HEK293 (cell line): ENCODE measurements around the gene CHRNA9.

Experiments used
- CTCF ChIA-PET: fragments of 350-600 bp; formaldehyde crosslinking; extraction: SDS; loops from one replicate; lab custom pipeline; 2021; ENCODE audit warnings: antibody characterized with exemption; lab: Yijun Ruan, JAX
- POLR2A ChIA-PET: fragments of 300-600 bp; formaldehyde crosslinking; extraction: SDS; loops from one replicate; lab custom pipeline; 2020; ENCODE audit warnings: antibody characterized with exemption, inconsistent platforms; lab: Yijun Ruan, JAX
- H3K27ac ChIP-seq: fragments of 200-500 bp; sonication (Bioruptor generic); 2 replicates; pipeline ENCODE4 v1.5.1; 2014; ENCODE audit warnings: low read depth, low read length, control low read depth, inconsistent platforms; ENCODE audit errors: extremely low read depth
- H3K36me3 ChIP-seq, 2 experiments: fragments of 200-500 bp in 1 of 2; sonication (Bioruptor generic) in 1 of 2; 1 replicate in 1 of 2; 2 replicates in 1 of 2; pipeline ENCODE4 v1.5.1; 2014 to 2017; ENCODE audit warnings: inconsistent platforms in 2 of 2, low read length in 2 of 2; ENCODE audit not compliant: control insufficient read depth in 2 of 2, insufficient read depth in 1 of 2
- H3K4me1 ChIP-seq: fragments of 200-500 bp; sonication (Bioruptor generic); 2 replicates; pipeline ENCODE4 v1.5.1; 2014; ENCODE audit warnings: mild to moderate bottlenecking, low read length, inconsistent platforms; ENCODE audit not compliant: control insufficient read depth, insufficient read depth
- H3K4me3 ChIP-seq: 2 replicates; pipeline ENCODE4 v1.5.1; 2011; ENCODE audit warnings: low read depth, mild to moderate bottlenecking, control low read depth, low read length, moderate library complexity
- H3K9me3 ChIP-seq: fragments of 200-500 bp; sonication (Bioruptor generic); 2 replicates; pipeline ENCODE4 v1.5.1; 2014; ENCODE audit warnings: low read depth, low read length, inconsistent platforms; ENCODE audit not compliant: control insufficient read depth, insufficient read depth
- GLIS1 ChIP-seq: fragments of 450-650 bp; formaldehyde crosslinking; IDR thresholded peaks from 2 replicates; pipeline ENCODE4 v1.5.1; 2016; ENCODE audit warnings: missing biosample characterization, missing genetic modification characterization
- HOXA7 ChIP-seq: sonication (generic); formaldehyde crosslinking; IDR thresholded peaks from 2 replicates; pipeline ENCODE4 v1.8.1; 2022; ENCODE audit warnings: missing genetic modification reagents, borderline replicate concordance
- KLF16 ChIP-seq: fragments of 450-650 bp; formaldehyde crosslinking; IDR thresholded peaks from 2 replicates; pipeline ENCODE4 v1.5.1; 2017; ENCODE audit warnings: missing biosample characterization, missing genetic modification characterization
- KLF9 ChIP-seq: fragments of 450-650 bp; formaldehyde crosslinking; IDR thresholded peaks from 2 replicates; pipeline ENCODE4 v1.5.1; 2016; ENCODE audit warnings: missing biosample characterization, missing genetic modification characterization, low read depth
- PRDM1 ChIP-seq: fragments of 450-650 bp; formaldehyde crosslinking; IDR thresholded peaks from 2 replicates; pipeline ENCODE4; 2016; ENCODE audit warnings: missing biosample characterization, missing genetic modification characterization
- SP2 ChIP-seq: fragments of 450-650 bp; formaldehyde crosslinking; IDR thresholded peaks from 2 replicates; pipeline ENCODE4 v1.5.1; 2016; ENCODE audit warnings: missing biosample characterization, missing genetic modification characterization
- TCF7L2 ChIP-seq: IDR thresholded peaks from 2 replicates; pipeline ENCODE4 v1.6.1; 2011; ENCODE audit warnings: low read depth, mild to moderate bottlenecking, inconsistent platforms, low read length, moderate library complexity, borderline replicate concordance
- YY2 ChIP-seq: fragments of 450-650 bp; formaldehyde crosslinking; IDR thresholded peaks from 2 replicates; pipeline ENCODE4 v1.5.1; 2016; ENCODE audit warnings: missing biosample characterization, missing genetic modification characterization
- ZFP69B ChIP-seq: fragments of 450-650 bp; formaldehyde crosslinking; IDR thresholded peaks from 2 replicates; pipeline ENCODE4 v1.5.1; 2016; ENCODE audit warnings: missing biosample characterization, missing genetic modification characterization
- ZNF221 ChIP-seq: fragments of 450-650 bp; formaldehyde crosslinking; IDR thresholded peaks from 2 replicates; pipeline ENCODE4 v1.5.1; 2017; ENCODE audit warnings: missing biosample characterization, missing genetic modification characterization, borderline replicate concordance
- ZNF223 ChIP-seq: fragments of 450-650 bp; formaldehyde crosslinking; IDR thresholded peaks from 2 replicates; pipeline ENCODE4 v1.5.1; 2016; ENCODE audit warnings: missing biosample characterization, missing genetic modification characterization
- ZNF324 ChIP-seq: fragments of 450-650 bp; formaldehyde crosslinking; IDR thresholded peaks from 2 replicates; pipeline ENCODE4 v1.5.1; 2016; ENCODE audit warnings: missing biosample characterization, missing genetic modification characterization
- ZNF416 ChIP-seq: fragments of 450-650 bp; formaldehyde crosslinking; IDR thresholded peaks from 2 replicates; pipeline ENCODE4 v1.5.1; 2016; ENCODE audit warnings: missing biosample characterization, missing genetic modification characterization
- ZNF501 ChIP-seq: fragments of 450-650 bp; formaldehyde crosslinking; IDR thresholded peaks from 2 replicates; pipeline ENCODE4 v1.5.1; 2016; ENCODE audit warnings: missing biosample characterization, missing genetic modification characterization
- ZNF549 ChIP-seq: fragments of 450-650 bp; IDR thresholded peaks from 2 replicates; pipeline ENCODE4 v1.5.1; 2018; ENCODE audit warnings: missing biosample characterization, missing genetic modification characterization, mild to moderate bottlenecking, inconsistent platforms, moderate library complexity
- ZNF610 ChIP-seq: fragments of 450-650 bp; formaldehyde crosslinking; IDR thresholded peaks from 2 replicates; pipeline ENCODE4 v1.5.1; 2016; ENCODE audit warnings: missing biosample characterization, missing genetic modification characterization, borderline replicate concordance
- ZNF623 ChIP-seq: fragments of 450-650 bp; formaldehyde crosslinking; IDR thresholded peaks from 2 replicates; pipeline ENCODE4 v1.5.1; 2016; ENCODE audit warnings: missing biosample characterization, missing genetic modification characterization
- ZNF654 ChIP-seq: fragments of 450-650 bp; formaldehyde crosslinking; IDR thresholded peaks from 2 replicates; pipeline ENCODE4 v1.5.1; 2016; ENCODE audit warnings: low read depth, missing biosample characterization, missing genetic modification characterization
- ZNF776 ChIP-seq: fragments of 450-650 bp; formaldehyde crosslinking; IDR thresholded peaks from 2 replicates; pipeline ENCODE4 v1.5.0; 2017; ENCODE audit warnings: missing biosample characterization, missing genetic modification characterization, borderline replicate concordance
- TF ChIP-seq, protein P1 (sequence below): fragments of 450-650 bp; formaldehyde crosslinking; IDR thresholded peaks from 2 replicates; pipeline ENCODE4 v1.5.1; 2016; ENCODE audit warnings: missing biosample characterization, missing genetic modification characterization
- TF ChIP-seq, protein P2 (sequence below): fragments of 450-650 bp; formaldehyde crosslinking; IDR thresholded peaks from 2 replicates; pipeline ENCODE4 v1.5.1; 2016; ENCODE audit warnings: missing biosample characterization, missing genetic modification characterization
- TF ChIP-seq, protein P3 (sequence below): fragments of 450-650 bp; formaldehyde crosslinking; IDR thresholded peaks from 2 replicates; pipeline ENCODE4 v1.5.1; 2016; ENCODE audit warnings: missing biosample characterization, missing genetic modification characterization

The CHRNA9 gene

DNA sequence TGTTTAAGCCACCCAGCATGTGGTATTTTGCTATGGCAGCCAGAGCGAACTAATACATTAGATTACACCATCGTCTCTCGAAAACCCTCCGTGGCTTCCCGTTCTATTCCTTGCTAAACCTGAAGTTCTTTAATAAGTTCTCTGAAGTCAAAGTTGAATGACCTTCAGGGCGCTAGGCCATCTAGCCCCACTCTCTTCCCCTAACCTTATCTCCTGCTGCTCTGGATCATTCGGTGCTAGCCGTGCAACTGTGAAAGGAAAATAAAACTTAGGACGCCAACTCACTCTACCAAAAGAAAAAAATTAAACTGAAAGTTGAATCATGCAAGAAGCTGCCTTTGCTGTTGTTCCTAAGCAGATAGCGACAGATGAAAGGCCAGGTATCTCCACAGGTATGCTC is 40.0 kb downstream of the CHRNA9 start:
- H3K4me3 ChIP-seq = no peak overlapping the region
- no peak overlapping the region for H3K27ac ChIP-seq
- TF ChIP-seq ZNF223 (no peak), ZNF549 (tag by site-specific recombination) (no peak), YY2 (no peak), KLF16 (no peak)
- TF ChIP-seq, protein P1, sequence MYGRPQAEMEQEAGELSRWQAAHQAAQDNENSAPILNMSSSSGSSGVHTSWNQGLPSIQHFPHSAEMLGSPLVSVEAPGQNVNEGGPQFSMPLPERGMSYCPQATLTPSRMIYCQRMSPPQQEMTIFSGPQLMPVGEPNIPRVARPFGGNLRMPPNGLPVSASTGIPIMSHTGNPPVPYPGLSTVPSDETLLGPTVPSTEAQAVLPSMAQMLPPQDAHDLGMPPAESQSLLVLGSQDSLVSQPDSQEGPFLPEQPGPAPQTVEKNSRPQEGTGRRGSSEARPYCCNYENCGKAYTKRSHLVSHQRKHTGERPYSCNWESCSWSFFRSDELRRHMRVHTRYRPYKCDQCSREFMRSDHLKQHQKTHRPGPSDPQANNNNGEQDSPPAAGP = no peak
- TF ChIP-seq, protein P2, sequence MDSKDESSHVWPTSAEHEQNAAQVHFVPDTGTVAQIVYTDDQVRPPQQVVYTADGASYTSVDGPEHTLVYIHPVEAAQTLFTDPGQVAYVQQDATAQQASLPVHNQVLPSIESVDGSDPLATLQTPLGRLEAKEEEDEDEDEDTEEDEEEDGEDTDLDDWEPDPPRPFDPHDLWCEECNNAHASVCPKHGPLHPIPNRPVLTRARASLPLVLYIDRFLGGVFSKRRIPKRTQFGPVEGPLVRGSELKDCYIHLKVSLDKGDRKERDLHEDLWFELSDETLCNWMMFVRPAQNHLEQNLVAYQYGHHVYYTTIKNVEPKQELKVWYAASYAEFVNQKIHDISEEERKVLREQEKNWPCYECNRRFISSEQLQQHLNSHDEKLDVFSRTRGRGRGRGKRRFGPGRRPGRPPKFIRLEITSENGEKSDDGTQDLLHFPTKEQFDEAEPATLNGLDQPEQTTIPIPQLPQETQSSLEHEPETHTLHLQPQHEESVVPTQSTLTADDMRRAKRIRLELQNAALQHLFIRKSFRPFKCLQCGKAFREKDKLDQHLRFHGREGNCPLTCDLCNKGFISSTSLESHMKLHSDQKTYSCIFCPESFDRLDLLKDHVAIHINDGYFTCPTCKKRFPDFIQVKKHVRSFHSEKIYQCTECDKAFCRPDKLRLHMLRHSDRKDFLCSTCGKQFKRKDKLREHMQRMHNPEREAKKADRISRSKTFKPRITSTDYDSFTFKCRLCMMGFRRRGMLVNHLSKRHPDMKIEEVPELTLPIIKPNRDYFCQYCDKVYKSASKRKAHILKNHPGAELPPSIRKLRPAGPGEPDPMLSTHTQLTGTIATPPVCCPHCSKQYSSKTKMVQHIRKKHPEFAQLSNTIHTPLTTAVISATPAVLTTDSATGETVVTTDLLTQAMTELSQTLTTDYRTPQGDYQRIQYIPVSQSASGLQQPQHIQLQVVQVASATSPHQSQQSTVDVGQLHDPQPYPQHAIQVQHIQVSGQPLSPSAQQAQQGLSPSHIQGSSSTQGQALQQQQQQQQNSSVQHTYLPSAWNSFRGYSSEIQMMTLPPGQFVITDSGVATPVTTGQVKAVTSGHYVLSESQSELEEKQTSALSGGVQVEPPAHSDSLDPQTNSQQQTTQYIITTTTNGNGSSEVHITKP (tag by site-specific recombination) = no peak
- H3K36me3 ChIP-seq = no peaks in the 10 kb centered on the region
- H3K4me1 ChIP-seq = no peaks in the 10 kb centered on the region
- ChIA-PET CTCF (no interaction called here), POLR2A (no interaction called here)
- no peaks in the 10 kb centered on the region for H3K9me3 ChIP-seq

DNA sequence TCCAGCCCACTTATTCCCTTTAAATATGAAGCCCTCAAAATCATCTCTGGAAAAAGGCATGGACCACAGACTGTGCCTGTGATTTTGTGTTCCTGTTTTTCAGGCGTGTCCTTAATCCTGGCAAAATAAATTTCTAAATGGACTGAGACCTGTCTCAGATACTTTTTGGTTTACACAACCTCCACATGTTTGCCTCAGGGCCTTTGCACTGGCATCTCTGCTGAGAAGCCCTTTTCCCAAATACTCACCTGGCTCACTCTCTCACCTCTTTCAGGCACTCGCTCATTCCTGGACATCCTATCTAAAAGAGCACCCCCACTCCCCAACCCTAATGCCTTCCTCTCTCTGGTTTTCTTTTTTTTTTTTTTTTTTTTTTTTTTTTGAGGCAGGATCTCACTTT is 40.5 kb downstream of the CHRNA9 start:
- ChIA-PET POLR2A (no interaction called here), CTCF (no interaction called here)
- TF ChIP-seq HOXA7 (CRISPR knock-in tag) = no peak
- no peak for TF ChIP-seq ZNF654
- no peak for TF ChIP-seq ZNF501 (tag by site-specific recombination)
- TF ChIP-seq ZNF623 = peak; percentile 79
- TF ChIP-seq, protein P3, sequence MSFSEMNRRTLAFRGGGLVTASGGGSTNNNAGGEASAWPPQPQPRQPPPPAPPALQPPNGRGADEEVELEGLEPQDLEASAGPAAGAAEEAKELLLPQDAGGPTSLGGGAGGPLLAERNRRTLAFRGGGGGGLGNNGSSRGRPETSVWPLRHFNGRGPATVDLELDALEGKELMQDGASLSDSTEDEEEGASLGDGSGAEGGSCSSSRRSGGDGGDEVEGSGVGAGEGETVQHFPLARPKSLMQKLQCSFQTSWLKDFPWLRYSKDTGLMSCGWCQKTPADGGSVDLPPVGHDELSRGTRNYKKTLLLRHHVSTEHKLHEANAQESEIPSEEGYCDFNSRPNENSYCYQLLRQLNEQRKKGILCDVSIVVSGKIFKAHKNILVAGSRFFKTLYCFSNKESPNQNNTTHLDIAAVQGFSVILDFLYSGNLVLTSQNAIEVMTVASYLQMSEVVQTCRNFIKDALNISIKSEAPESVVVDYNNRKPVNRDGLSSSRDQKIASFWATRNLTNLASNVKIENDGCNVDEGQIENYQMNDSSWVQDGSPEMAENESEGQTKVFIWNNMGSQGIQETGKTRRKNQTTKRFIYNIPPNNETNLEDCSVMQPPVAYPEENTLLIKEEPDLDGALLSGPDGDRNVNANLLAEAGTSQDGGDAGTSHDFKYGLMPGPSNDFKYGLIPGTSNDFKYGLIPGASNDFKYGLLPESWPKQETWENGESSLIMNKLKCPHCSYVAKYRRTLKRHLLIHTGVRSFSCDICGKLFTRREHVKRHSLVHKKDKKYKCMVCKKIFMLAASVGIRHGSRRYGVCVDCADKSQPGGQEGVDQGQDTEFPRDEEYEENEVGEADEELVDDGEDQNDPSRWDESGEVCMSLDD = no peak
- TF ChIP-seq ZFP69B = no peak
- no peak for TF ChIP-seq ZNF776 (tag by site-specific recombination)
- Histone ChIP-seq H3K4me1 (no peaks in the 10 kb centered on the region), H3K4me3 (no peak overlapping the region), H3K9me3 (no peaks in the 10 kb centered on the region), H3K27ac (no peak overlapping the region), H3K36me3 (no peaks in the 10 kb centered on the region)

DNA sequence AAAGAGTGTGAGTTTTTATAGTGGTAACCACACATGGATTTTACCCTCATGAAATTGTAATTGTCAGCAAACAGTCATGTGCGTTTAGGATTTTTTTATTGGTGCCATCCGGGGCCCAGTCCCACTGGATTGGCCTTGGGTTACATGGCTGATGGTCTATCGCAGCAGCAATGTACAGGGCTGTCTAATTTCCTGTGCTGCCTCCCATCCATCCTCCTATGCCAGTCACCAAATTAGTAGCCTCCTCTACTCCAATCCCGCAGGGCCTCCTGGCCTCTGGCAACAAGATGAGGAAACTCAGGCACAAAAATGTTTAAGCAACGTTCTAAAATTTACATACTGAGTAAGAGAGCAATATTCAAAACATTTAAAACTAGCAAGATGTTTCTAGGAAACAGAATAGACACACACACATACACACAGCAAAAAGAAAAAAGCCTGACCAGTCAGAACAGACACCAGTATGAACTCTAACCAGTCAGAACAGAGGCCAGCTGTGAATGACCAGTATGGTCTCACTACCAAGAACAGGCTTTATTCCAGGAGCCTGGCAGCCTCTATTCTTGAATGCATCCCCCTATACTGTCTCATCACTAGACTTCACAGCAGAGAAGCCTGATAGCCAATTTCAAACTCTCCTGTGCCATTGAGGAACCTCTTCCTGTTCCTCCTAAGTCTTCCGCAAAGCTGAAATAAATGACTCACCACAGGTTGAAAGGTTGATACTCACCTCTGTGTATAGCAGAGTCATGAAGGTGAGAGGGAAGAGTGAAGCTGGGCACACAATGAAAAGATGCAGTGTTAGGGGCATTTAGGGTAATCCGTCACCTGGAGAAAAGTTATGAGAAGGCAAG is 42.6 kb downstream of the CHRNA9 start:
- Histone ChIP-seq H3K27ac (no peak overlapping the region), H3K4me3 (no peak overlapping the region), H3K4me1 (no peaks in the 10 kb centered on the region), H3K9me3 (no peaks in the 10 kb centered on the region), H3K36me3 (no peaks in the 10 kb centered on the region)
- ChIA-PET CTCF (no interaction called here), POLR2A (no interaction called here)
- no peak for TF ChIP-seq GLIS1 (tag by site-specific recombination)
- TF ChIP-seq TCF7L2 = no peak
- TF ChIP-seq PRDM1 (tag by site-specific recombination) = no peak
- TF ChIP-seq ZNF623 = no peak
- no peak for TF ChIP-seq ZNF324 (tag by site-specific recombination)
- TF ChIP-seq ZNF416 = no peak
- no peak for TF ChIP-seq SP2
- no peak for TF ChIP-seq ZNF610 (tag by site-specific recombination)
- TF ChIP-seq KLF9 (tag by site-specific recombination) = no peak
- no peak for TF ChIP-seq ZNF221 (tag by site-specific recombination)
